HG03103 (cell line): ENCODE results near the gene PCDHGA7.
"Not testable (repeated sequence)": the region's sequence is repeated elsewhere in the genome, so short reads cannot be mapped to it uniquely, and the experiment has no call there.

ENCODE experiments used
- ATAC-seq: cut with Tn5 transposase; IDR thresholded peaks from one replicate; pipeline ENCODE4 v1.9.1; 2021; ENCODE audit warnings: low read depth; ENCODE audit not compliant: unreplicated experiment

The PCDHGA7 gene

GRCh38 chr5:141382469-141383294 lies at the start of gene PCDHGA7:
TSS of gene PCDHGA7 (plus strand) at chr5:141382742. CDS start at chr5:141382900, 158 bp downstream.
- no peak for ATAC-seq

- no peak for ATAC-seq
These were observed 43.8 kb upstream of the PCDHGA7 start, which contains the start of gene PCDHGA2 for GRCh38 chr5:141338538-141339306. TSS of gene PCDHGA2 (plus strand) at chr5:141338760.

GRCh38 chr5:141340781-141341354 lies 41.7 kb upstream of the PCDHGA7 start:
- not testable (repeated sequence) for ATAC-seq

GRCh38 chr5:141342773-141343172 lies 39.8 kb upstream of the PCDHGA7 start:
- no peak for ATAC-seq

- no peak for ATAC-seq
These were observed 39.1 kb upstream of the PCDHGA7 start, which contains the start of gene PCDHGA3 for GRCh38 chr5:141343242-141343952. TSS of gene PCDHGA3 (plus strand) at chr5:141343829. CDS start at chr5:141344034, 205 bp downstream.

GRCh38 chr5:141343953-141344463 lies 38.5 kb upstream of the PCDHGA7 start:
- no peak for ATAC-seq

GRCh38 chr5:141345327-141345726 lies 37.2 kb upstream of the PCDHGA7 start:
- ATAC-seq = no peak

- not testable (repeated sequence) for ATAC-seq
These were observed 36.5 kb upstream of the PCDHGA7 start for GRCh38 chr5:141346017-141346416.

- ATAC-seq = no peak
These were observed 32.5 kb upstream of the PCDHGA7 start, which contains the start of gene PCDHGB1 for GRCh38 chr5:141349917-141350619. TSS of gene PCDHGB1 (plus strand) at chr5:141350099. CDS start at chr5:141350261, 162 bp downstream.

- ATAC-seq = no peak
These were observed 31.0 kb upstream of the PCDHGA7 start for GRCh38 chr5:141351591-141351990.

GRCh38 chr5:141354900-141355469 lies 27.6 kb upstream of the PCDHGA7 start, which contains the start of gene PCDHGA4:
TSS of gene PCDHGA4 (plus strand) at chr5:141355021. CDS start at chr5:141355108, 87 bp downstream.
- ATAC-seq = no peak

- no peak for ATAC-seq
These were observed 26.9 kb upstream of the PCDHGA7 start for GRCh38 chr5:141355641-141356040.

GRCh38 chr5:141356133-141356532 lies 26.4 kb upstream of the PCDHGA7 start:
- no peak for ATAC-seq

GRCh38 chr5:141356950-141357349 lies 25.6 kb upstream of the PCDHGA7 start:
- ATAC-seq = no peak

- no peak for ATAC-seq
These were observed 22.6 kb upstream of the PCDHGA7 start, which contains the start of gene PCDHGB2 for GRCh38 chr5:141359790-141360426. TSS of gene PCDHGB2 (plus strand) at chr5:141359994. CDS start at chr5:141360136, 142 bp downstream.

GRCh38 chr5:141360685-141361084 lies 21.9 kb upstream of the PCDHGA7 start:
- ATAC-seq = no peak

GRCh38 chr5:141362719-141363118 lies 19.8 kb upstream of the PCDHGA7 start:
- ATAC-seq = no peak

GRCh38 chr5:141363952-141364660 lies 18.4 kb upstream of the PCDHGA7 start, which contains the start of gene PCDHGA5:
TSS of gene PCDHGA5 (plus strand) at chr5:141364162. CDS start at chr5:141364331, 169 bp downstream.
- no peak for ATAC-seq
